T-helper 22 cell (primary cell): ENCODE measurements around the gene TK1.

Experiments used
- DNase-seq: peaks from one replicate; pipeline ENCODE4 v3.0.0-alpha.2; 2020; ENCODE audit warnings: low read depth

The TK1 gene

GRCh38 chr17:78133971-78134898 is 52.6 kb downstream of the TK1 start:
- DNase-seq: peak; percentile 69

GRCh38 chr17:78133179-78133951 is 53.5 kb downstream of the TK1 start:
- no peak for DNase-seq

- DNase-seq: no peak
Observed at GRCh38 chr17:78132767-78133178, 54.1 kb downstream of the TK1 start.

GRCh38 chr17:78132084-78132676 is 54.7 kb downstream of the TK1 start:
- peak; percentile 58 for DNase-seq

- DNase-seq: no peak
Observed at GRCh38 chr17:78131172-78132083, 55.4 kb downstream of the TK1 start.

- peak; percentile 82 for DNase-seq
Observed at GRCh38 chr17:78130437-78131101, 56.3 kb downstream of the TK1 start, which contains the start of gene TMC8. Gene TMC8, plus strand, starts transcription at chr17:78130771. Its CDS starts 818 bp downstream, at chr17:78131589.

- DNase-seq: no peak
Observed at GRCh38 chr17:78130090-78130436, 56.8 kb downstream of the TK1 start.

- no peak for DNase-seq
Observed at GRCh38 chr17:78129351-78130089, 57.3 kb downstream of the TK1 start.

GRCh38 chr17:78128551-78129350 is 58.1 kb downstream of the TK1 start, which contains the start of gene TMC6:
Gene TMC6, minus strand, starts transcription at chr17:78128755. Its CDS starts 1,923 bp downstream, at chr17:78126832.
- DNase-seq: peak; percentile 76

- no peak for DNase-seq
Observed at GRCh38 chr17:78127888-78128550, 58.8 kb downstream of the TK1 start.

GRCh38 chr17:78127239-78127887 is 59.5 kb downstream of the TK1 start:
- DNase-seq: peak; percentile 67

GRCh38 chr17:78126895-78127238 is 60.0 kb downstream of the TK1 start:
- no peak for DNase-seq

GRCh38 chr17:78125976-78126894 is 60.6 kb downstream of the TK1 start:
- DNase-seq: no peak

- no peak for DNase-seq
Observed at GRCh38 chr17:78125138-78125913, 61.5 kb downstream of the TK1 start.

GRCh38 chr17:78124836-78125137 is 62.1 kb downstream of the TK1 start:
- DNase-seq: no peak
